KBM-7 (cell line): ENCODE data around the gene ARFGEF3.
"Not testable (repeated sequence)": the region's sequence is repeated elsewhere in the genome, so short reads cannot be mapped to it uniquely, and the experiment has no call there.

ENCODE experiments used
- DNase-seq: peaks from one replicate; pipeline ENCODE4 v3.0.0-alpha.2; 2015
- in situ Hi-C: fragments of 300-500 bp; cut with MboI; formaldehyde crosslinking; loops from 2 replicates; pipeline ENCODE4 v1.14.3; 2020; ENCODE audit warnings: low sequenced_read_pairs, low pct_unique_long_range_greater_than_20kb, mixed read lengths

The ARFGEF3 gene

GRCh38 chr6:138261116-138261780 lies 99.5 kb downstream of the ARFGEF3 start:
- in situ Hi-C loops, result no loop called here
- no peak for DNase-seq

GRCh38 chr6:138263963-138264362 lies 102.2 kb downstream of the ARFGEF3 start:
- in situ Hi-C loops, result no loop called here
- no peak for DNase-seq

DNA sequence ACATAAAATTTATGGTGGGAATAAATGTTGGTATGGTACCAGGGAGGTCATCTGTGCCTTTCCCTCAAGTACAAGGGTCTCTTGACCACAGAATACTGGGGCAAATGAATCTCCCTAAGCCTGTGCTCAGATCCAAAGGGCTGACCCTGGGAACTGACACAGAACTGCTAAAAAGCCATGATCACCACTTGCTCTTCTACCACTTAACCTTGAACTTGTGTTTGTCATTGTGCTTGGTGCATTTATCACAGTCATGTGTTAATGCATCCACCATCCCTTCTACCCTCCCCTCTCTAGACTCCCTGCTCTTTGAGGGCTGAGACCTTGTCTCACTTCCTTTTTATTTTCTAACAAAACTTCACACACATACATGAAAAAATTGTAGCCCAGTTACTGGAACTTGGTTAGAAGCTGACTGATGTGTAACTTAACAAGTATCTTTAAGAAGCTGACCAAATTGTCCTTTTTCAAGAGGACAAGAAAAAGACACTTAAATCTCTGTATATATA lies 102.7 kb downstream of the ARFGEF3 start:
- in situ Hi-C loops, result no loop called here

GRCh38 chr6:138266095-138266494 lies 104.4 kb downstream of the ARFGEF3 start:
- no peak for DNase-seq
- in situ Hi-C loops, result no loop called here

More for the DNA sequence above, 102.7 kb downstream of the ARFGEF3 start:
- DNase-seq, result peak; percentile 5

GRCh38 chr6:138267971-138268895 lies 106.5 kb downstream of the ARFGEF3 start:
- in situ Hi-C loops, result no loop called here
- DNase-seq, result no peak

DNA sequence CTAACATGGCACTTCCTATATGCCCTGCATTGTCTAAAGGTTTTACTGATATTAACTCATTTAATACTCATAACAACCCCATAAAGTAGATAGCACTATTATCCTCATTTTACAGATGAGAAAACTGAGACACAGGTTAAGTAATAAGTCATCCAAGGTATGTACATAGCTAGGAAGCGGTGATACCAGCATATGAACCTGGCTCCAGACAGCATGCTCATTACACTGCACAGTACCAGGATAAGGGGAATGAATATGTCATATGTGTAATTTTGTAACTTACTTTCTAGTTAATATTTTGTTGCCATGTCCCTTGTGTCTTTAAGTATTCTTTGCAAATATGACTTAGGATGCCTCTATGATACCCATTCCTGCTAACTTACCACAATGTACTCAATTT lies 109.7 kb downstream of the ARFGEF3 start:
- in situ Hi-C loops, result no loop called here
- DNase-seq, result no peak

GRCh38 chr6:138272533-138273315 lies 111.0 kb downstream of the ARFGEF3 start:
- no peak for DNase-seq
- in situ Hi-C loops, result no loop called here

GRCh38 chr6:138275976-138276375 lies 114.2 kb downstream of the ARFGEF3 start:
- in situ Hi-C loops, result no loop called here
- DNase-seq, result no peak

DNA sequence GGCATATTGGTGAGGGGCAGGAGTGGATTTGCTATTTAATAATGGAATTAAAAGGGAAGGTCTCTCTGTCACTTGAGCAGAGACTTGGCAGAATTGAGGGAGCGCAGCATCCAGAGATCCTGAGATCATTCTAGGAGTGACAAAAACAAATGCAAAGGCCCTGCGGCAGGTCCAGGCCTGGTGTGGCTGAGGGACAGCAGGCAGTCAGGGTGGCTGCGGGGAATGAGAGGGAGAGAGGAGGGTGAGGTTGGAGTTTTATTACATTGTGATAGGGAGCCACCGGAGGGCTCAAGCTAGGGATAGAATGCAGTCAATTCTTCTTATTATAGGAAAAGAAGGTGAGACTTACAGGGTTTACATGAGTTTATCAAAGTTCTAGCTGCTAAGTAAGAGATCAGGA lies 116.1 kb downstream of the ARFGEF3 start:
- in situ Hi-C loops, result no loop called here
- no peak for DNase-seq

DNA sequence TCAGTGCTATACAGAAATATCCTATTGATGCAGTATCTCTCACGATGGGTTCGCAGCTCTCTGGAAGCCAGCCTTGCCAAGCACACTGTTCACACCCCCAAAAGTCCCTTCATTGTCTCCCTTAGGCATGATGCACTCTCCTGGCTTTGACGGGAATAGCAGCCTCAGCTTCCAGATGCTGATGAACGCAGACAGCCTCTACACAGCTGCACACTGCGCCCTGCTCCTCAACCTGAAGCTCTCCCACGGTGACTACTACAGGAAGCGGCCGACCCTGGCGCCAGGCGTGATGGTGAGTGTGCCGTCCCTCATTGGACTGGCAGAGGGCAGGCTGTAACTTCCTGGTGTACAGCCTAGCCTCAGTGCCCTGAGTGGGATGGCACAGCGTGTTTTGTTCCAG lies 116.6 kb downstream of the ARFGEF3 start:
- in situ Hi-C loops, result no loop called here
- peak; percentile 20 for DNase-seq

DNA sequence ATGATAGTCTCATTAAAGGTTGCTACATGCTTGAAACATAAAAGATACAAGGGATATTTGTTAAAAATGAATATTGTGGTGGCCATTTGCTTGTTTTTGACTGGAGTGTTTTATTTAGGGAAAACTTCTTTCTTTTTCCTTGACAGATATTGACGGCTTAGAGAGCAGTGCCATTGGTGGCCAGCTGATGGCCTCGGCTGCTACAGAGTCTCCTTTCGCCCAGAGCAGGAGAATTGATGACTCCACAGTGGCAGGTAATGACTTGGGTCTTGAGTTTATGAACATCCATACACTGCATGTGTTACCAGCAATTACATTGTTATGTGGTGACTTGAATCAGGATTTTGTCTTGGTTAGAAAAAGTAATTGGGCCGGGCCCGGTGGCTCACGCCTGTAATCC lies 124.1 kb downstream of the ARFGEF3 start:
- DNase-seq, result no peak
- in situ Hi-C loops, result no loop called here

- no peak for DNase-seq
- in situ Hi-C loops, result no loop called here
Observed at GRCh38 chr6:138286698-138287097, 125.0 kb downstream of the ARFGEF3 start.

DNA sequence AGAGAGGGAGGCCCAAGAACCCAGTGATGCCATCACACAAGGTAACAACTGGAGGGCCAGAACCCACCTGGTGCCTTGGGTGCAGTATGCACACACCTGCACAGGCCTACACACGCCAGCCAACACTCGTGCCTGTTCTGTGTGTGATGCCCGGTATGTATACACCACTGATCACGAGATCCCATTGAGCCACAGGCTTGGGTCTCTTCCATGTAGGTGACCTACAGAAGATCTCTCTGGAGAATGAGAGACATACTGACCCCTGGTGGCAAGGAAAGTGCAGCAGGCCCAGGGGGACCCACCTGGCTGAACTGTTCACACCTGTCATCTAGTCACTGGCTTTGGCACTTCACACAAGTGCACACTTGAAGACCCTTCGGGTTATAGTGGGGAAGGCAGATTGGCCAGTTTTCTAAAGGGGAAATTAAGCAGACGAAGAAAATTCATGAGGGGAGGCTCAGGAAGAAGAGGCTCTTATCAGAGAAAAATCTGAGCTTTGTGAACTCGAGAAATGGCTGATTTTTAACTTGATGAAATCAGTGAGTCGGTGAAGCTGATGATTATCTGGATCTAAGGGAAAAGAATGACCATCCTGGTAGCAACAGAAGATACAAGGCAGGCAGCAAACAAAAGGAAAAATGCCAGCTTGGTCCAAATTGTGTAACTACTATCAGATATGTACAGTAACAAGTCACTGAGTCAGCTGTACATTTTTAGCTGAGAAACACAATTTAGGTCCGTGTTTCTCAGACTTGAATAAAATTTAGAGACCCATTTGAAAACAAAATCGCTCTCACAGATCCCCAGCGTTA lies 125.6 kb downstream of the ARFGEF3 start:
- in situ Hi-C loops, result no loop called here

DNA sequence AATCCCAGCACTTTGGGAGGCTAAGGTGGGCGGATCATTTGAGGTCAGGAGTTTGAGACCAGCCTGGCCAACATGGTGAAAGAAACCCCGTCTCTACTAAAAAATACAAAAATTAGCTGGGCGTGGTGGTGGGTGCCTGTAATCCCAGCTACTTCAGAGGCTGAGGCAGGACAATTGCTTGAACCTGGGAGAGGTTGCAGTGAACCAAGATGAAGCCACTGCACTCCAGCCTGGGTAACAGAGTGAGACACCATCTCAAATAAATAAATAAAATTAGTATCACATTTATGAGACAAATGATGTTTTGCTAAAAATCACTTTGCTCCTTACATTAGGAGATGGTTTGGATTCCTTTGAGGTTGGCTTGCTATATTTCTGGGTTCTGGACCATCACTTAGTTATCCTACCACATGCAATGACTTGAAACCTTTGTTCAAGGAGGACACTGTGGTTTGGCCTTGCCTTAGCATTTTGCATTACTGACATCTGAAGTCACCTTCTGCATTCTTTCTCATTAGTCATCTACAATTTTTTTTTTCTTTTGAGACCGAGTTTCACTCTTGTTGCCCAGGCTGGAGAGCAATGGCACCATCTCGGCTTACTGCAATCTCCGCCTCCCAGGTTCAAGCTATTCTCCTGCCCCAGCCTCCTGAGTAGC lies 126.8 kb downstream of the ARFGEF3 start:
- in situ Hi-C loops, DNase-seq: not testable (repeated sequence)

More for the DNA sequence above, 125.6 kb downstream of the ARFGEF3 start:
- DNase-seq, result peak; percentile 43

GRCh38 chr6:138289739-138290138 lies 128.0 kb downstream of the ARFGEF3 start:
- DNase-seq, result peak; percentile 21
- in situ Hi-C loops, result no loop called here

DNA sequence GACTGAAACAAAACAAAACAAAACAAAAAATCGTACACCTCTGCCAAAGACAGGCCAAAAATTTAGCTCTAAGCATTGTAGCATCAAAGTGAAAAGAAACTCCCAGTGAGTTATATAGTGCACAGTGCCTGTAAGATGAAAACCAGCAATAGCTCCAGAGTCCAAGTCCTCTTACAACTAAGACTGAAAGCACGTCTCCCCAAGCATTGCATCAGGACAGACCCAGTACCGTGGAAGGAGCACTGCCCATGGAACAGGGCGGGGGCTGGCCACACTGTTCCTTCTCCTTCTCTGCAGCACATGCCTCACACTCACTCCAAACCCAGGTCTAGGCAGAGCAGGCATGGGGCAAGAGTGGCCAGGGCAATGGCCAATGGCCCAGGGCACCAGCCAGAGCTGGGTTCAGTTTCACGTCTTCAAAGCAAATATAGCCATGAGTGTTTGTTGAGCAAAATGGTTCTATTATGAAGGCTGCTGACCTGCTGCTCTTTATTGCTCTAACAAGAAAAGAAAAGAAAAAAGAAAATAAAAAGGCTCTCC lies 128.8 kb downstream of the ARFGEF3 start:
- in situ Hi-C loops, result no loop called here
- no peak for DNase-seq

- in situ Hi-C loops, result no loop called here
- no peak for DNase-seq
Observed at GRCh38 chr6:138291036-138291848, 129.5 kb downstream of the ARFGEF3 start.
